Activated T-cell treated with anti-CD3 and anti-CD28 coated beads, Interleukin-2, amount 50 U/mL, for 4 hours (primary cell): ENCODE results near the gene FNDC10. TPM values are rescaled to one million over a fixed set of nuclear protein-coding genes. Genes with fewer than 3 reads are reported as not detected.

Source experiments
- ATAC-seq, 2 donors: fragments of 200-7000 bp; cut with Tn5 transposase; one replicate each; pipeline ENCODE4 v1.10.0; 2021
- DNase-seq: peaks from one replicate; pipeline ENCODE4 v3.0.0-alpha.2; 2020
- H3K27me3 Mint-ChIP-seq: one replicate; pipeline ENCODE4 v1.8.0; 2021; ENCODE audit warnings: low read depth, mixed read lengths
- H3K36me3 Mint-ChIP-seq: one replicate; pipeline ENCODE4 v1.8.0; 2022; ENCODE audit warnings: mixed read lengths; ENCODE audit not compliant: insufficient read depth
- H3K4me1 Mint-ChIP-seq: one replicate; pipeline ENCODE4 v1.8.0; 2021; ENCODE audit warnings: low read depth, mixed read lengths
- H3K4me3 Mint-ChIP-seq: one replicate; pipeline ENCODE4 v1.8.0; 2021; ENCODE audit warnings: mild to moderate bottlenecking, moderate library complexity, mixed read lengths
- H3K9me3 Mint-ChIP-seq: one replicate; pipeline ENCODE4 v1.8.0; 2021; ENCODE audit warnings: mixed read lengths
- total RNA-seq, 3 donors: library from RNA; stranded (reverse); gene quantifications; one replicate each; pipeline ENCODE4 v1.2.1, GENCODE V29; 2021

Gene FNDC10
- total RNA-seq, 3 donors from 2014 or later = 3.0 to 4.8 (median 3.8) TPM

- Mint-ChIP-seq H3K4me1 (peaks cover 4% of the 10 kb centered on the region), H3K4me3 (no peak overlapping the region), H3K27me3 (no peaks in the 10 kb centered on the region), H3K9me3 (no peaks in the 10 kb centered on the region), H3K36me3 (no peaks in the 10 kb centered on the region)
- ATAC-seq = no peak
- DNase-seq = no peak
Observed at GRCh38 chr1:1623181-1623630, 23.3 kb upstream of the FNDC10 start.

- Mint-ChIP-seq H3K4me1 (peaks cover 4% of the 10 kb centered on the region), H3K36me3 (peaks cover under 1% of the 10 kb centered on the region)
- no peak for DNase-seq
Observed at GRCh38 chr1:1622788-1623094, 22.8 kb upstream of the FNDC10 start.

GRCh38 chr1:1622010-1622787 is 22.3 kb upstream of the FNDC10 start:
- H3K36me3 Mint-ChIP-seq = peaks cover 3% of the 10 kb centered on the region
- no peak for ATAC-seq
- no peaks in the 10 kb centered on the region for H3K27me3 Mint-ChIP-seq
- peaks cover 9% of the 10 kb centered on the region for H3K4me1 Mint-ChIP-seq
- H3K9me3 Mint-ChIP-seq = no peaks in the 10 kb centered on the region
- DNase-seq = no peak
- no peak overlapping the region for H3K4me3 Mint-ChIP-seq

More at GRCh38 chr1:1622788-1623094, 22.8 kb upstream of the FNDC10 start:
- no peaks in the 10 kb centered on the region for H3K9me3 Mint-ChIP-seq
- no peaks in the 10 kb centered on the region for H3K27me3 Mint-ChIP-seq
- no peak for ATAC-seq
- H3K4me3 Mint-ChIP-seq = no peak overlapping the region

GRCh38 chr1:1621173-1622009 is 21.5 kb upstream of the FNDC10 start:
- H3K4me1 Mint-ChIP-seq = peaks cover 16% of the 10 kb centered on the region
- peaks cover 3% of the 10 kb centered on the region for H3K36me3 Mint-ChIP-seq
- no peaks in the 10 kb centered on the region for H3K27me3 Mint-ChIP-seq
- no peaks in the 10 kb centered on the region for H3K9me3 Mint-ChIP-seq
- ATAC-seq (no peak), DNase-seq (no peak)
- H3K4me3 Mint-ChIP-seq = no peak overlapping the region

- no peak overlapping the region for H3K4me3 Mint-ChIP-seq
- H3K4me1 Mint-ChIP-seq = peaks cover 16% of the 10 kb centered on the region
- H3K36me3 Mint-ChIP-seq = peaks cover 3% of the 10 kb centered on the region
- ATAC-seq (no peak), DNase-seq (no peak)
- H3K9me3 Mint-ChIP-seq = no peaks in the 10 kb centered on the region
- no peaks in the 10 kb centered on the region for H3K27me3 Mint-ChIP-seq
Observed at GRCh38 chr1:1620433-1621139, 20.7 kb upstream of the FNDC10 start.

- peaks cover 18% of the 10 kb centered on the region for H3K4me1 Mint-ChIP-seq
- peaks cover 3% of the 10 kb centered on the region for H3K36me3 Mint-ChIP-seq
- no peaks in the 10 kb centered on the region for H3K27me3 Mint-ChIP-seq
- H3K4me3 Mint-ChIP-seq = no peak overlapping the region
- ATAC-seq (no peak), DNase-seq (no peak)
- H3K9me3 Mint-ChIP-seq = no peaks in the 10 kb centered on the region
Observed at GRCh38 chr1:1619917-1620361, 20.0 kb upstream of the FNDC10 start.

GRCh38 chr1:1618396-1619068 is 18.6 kb upstream of the FNDC10 start:
- Mint-ChIP-seq H3K4me3 (no peak overlapping the region), H3K27me3 (no peaks in the 10 kb centered on the region), H3K36me3 (peaks cover 3% of the 10 kb centered on the region), H3K9me3 (no peaks in the 10 kb centered on the region), H3K4me1 (peaks cover 32% of the 10 kb centered on the region)
- no peak for ATAC-seq
- DNase-seq = no peak

GRCh38 chr1:1617925-1618324 is 18.0 kb upstream of the FNDC10 start:
- DNase-seq (no peak), ATAC-seq (no peak)
- peak overlapping the region; percentile 82 for H3K4me3 Mint-ChIP-seq
- H3K4me1 Mint-ChIP-seq = peaks cover 33% of the 10 kb centered on the region
- H3K9me3 Mint-ChIP-seq = no peaks in the 10 kb centered on the region
- H3K36me3 Mint-ChIP-seq = peaks cover 3% of the 10 kb centered on the region
- no peaks in the 10 kb centered on the region for H3K27me3 Mint-ChIP-seq

- Mint-ChIP-seq H3K4me3 (peak overlapping the region; percentile 82), H3K27me3 (no peaks in the 10 kb centered on the region), H3K9me3 (no peaks in the 10 kb centered on the region), H3K36me3 (peaks cover 3% of the 10 kb centered on the region), H3K4me1 (peaks cover 29% of the 10 kb centered on the region)
- DNase-seq (no peak), ATAC-seq (no peak)
Observed at GRCh38 chr1:1617516-1617915, 17.6 kb upstream of the FNDC10 start.

GRCh38 chr1:1616838-1617237 is 16.9 kb upstream of the FNDC10 start:
- no peak for DNase-seq
- Mint-ChIP-seq H3K4me3 (peak overlapping the region; percentile 82), H3K9me3 (no peaks in the 10 kb centered on the region), H3K4me1 (peaks cover 33% of the 10 kb centered on the region), H3K36me3 (peaks cover 3% of the 10 kb centered on the region), H3K27me3 (no peaks in the 10 kb centered on the region)
- no peak for ATAC-seq

- peak; percentile 35 to 39 for ATAC-seq
- H3K4me1 Mint-ChIP-seq = peaks cover 33% of the 10 kb centered on the region
- no peaks in the 10 kb centered on the region for H3K9me3 Mint-ChIP-seq
- peaks cover 3% of the 10 kb centered on the region for H3K36me3 Mint-ChIP-seq
- no peaks in the 10 kb centered on the region for H3K27me3 Mint-ChIP-seq
- H3K4me3 Mint-ChIP-seq = peak overlapping the region; percentile 82
- no peak for DNase-seq
Observed at GRCh38 chr1:1616045-1616790, 16.3 kb upstream of the FNDC10 start.

- Mint-ChIP-seq H3K9me3 (no peaks in the 10 kb centered on the region), H3K36me3 (peaks cover 3% of the 10 kb centered on the region), H3K4me3 (peak within 1 kb of the TSS; percentile 93), H3K27me3 (no peaks in the 10 kb centered on the region), H3K4me1 (peaks cover 33% of the 10 kb centered on the region)
- ATAC-seq (peak; percentile 89), DNase-seq (peak; percentile 98)
Observed at GRCh38 chr1:1615256-1616044, 15.5 kb upstream of the FNDC10 start, which contains the start of gene MIB2. Gene MIB2, plus strand, starts transcription at chr1:1615500. Its CDS starts 7,953 bp downstream, at chr1:1623453.

GRCh38 chr1:1614954-1615255 is 15.0 kb upstream of the FNDC10 start:
- Mint-ChIP-seq H3K9me3 (no peaks in the 10 kb centered on the region), H3K36me3 (peaks cover 3% of the 10 kb centered on the region), H3K4me1 (peaks cover 33% of the 10 kb centered on the region), H3K27me3 (no peaks in the 10 kb centered on the region), H3K4me3 (peak overlapping the region; percentile 93)
- ATAC-seq (no peak), DNase-seq (no peak)
